GDM1 (cell line): ENCODE measurements around the gene OVOL3.
"Not testable (repeated sequence)": the region's sequence is repeated elsewhere in the genome, so short reads cannot be mapped to it uniquely, and the experiment has no call there.

Experiments used
- DNase-seq: peaks from one replicate; lab custom pipeline; 2025; lab: John Stamatoyannopoulos, UW

OVOL3 gene

DNA sequence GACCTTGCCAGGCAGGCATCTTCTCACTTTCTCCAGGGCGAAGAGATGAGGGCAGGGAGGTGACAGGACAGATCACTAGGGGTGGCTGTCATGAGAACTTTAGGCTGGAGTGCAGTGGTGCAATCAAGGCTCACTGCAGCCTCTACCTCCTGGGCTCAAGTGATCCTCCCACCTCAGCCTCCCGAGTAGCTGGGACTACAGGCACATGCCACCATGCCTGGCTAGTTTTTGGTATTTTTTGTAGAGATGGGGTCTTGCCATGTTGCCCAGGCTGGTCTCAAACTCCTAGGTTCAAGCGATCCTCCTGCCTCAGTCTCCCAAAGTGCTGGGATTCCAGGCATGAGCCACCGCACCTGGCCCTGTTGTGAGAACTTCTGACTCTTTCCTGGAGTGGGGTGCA, 23.9 kb downstream of the OVOL3 start:
- not testable (repeated sequence) for DNase-seq

DNA sequence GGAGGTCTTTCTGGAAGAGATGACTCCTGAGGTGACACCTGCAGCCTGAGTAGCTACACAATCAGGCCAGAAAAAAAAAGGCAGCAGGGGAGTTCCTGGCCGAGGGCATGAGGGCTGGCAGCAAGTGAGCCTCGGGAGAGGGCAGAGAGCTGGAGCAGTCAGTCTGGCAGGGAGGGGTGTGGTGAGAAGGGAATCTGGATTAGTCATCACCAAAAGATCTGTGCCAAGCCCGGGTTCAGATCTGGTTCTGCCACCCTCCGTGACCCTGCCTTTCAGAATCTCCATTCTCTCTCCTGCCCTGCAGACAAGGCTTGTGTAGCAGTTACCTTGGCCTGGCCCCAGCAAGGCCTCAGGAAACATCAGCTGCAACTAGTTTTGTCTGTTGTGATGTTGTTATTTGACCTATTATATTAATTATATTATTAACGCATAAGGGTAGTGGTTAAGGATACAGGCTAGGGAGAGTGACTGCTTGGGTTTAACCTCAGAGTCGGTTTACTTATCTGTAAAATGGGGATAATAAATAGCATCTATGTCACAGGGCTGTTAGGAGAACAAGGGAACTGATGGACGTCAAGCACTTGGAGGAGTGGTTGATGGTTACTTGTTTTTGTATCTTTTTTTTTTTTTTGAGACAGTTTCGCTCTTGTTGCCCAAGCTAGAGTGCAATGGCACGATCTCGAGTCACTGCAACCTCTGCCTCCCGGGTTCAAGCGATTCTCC, 26.2 kb downstream of the OVOL3 start:
- DNase-seq, result no peak

DNA sequence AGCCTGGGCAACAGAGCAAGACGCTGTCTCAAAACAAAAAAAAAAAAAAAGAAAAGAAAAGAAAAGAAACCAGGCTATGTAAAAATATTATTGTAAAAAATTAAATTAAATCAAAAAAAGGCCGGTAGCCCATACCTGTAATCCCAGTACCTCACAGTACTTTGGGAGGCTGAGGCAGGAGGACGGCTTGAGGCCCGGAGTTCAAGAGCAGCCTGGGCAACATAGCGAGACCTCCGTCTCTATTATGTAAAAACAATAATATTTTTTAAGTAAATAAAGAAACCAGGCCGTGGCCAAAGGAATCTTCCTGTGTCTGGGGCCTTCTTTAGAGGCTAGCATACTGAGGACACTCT, 28.2 kb downstream of the OVOL3 start:
- DNase-seq, result no peak

DNA sequence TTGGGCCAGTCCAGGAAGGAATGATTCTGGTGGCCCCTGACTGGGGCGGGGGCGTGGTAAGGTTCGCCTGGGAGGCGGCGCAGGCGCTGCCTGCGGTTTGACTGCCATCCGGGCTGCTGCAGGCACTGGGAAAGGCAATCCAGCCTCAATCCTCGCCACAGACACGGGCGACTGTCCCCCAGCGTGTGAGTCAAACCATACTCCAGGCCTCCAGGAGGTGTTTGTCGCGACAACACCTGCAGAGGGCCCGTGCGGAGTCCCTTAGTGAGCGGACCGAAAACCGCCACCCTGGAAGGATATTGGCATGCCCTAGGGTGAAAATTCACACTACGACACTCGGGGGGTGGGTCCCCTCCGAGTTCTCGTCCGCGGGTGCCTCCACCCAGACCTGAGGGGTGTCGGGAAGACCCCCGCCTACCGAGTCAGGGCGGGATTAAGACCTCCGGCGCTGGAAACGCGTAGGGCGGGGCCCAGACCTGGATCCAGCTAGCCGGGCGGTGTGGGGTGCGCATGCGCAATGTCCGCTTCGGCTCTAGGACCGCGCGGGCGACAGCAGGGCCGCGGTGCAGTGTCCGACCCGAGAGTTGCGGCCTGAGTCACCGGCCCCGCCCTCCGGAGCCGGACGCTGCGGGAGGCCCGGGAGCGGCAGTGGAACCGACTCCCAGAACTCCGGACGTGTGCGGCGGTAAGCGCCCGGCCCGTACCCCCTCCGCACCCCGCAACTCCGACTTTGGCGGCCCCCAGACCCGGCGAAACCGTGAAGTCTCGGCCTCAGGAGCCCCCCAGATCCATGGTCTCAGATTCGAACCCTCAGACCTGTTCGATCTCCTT, 28.7 kb downstream of the OVOL3 start, which contains the start of gene CAPNS1:
Gene CAPNS1 (plus strand): TSS at position 594 of the 831 bp plus-strand sequence. CDS start 946 bp downstream, outside the sequence.
- peak; percentile 97 for DNase-seq

DNA sequence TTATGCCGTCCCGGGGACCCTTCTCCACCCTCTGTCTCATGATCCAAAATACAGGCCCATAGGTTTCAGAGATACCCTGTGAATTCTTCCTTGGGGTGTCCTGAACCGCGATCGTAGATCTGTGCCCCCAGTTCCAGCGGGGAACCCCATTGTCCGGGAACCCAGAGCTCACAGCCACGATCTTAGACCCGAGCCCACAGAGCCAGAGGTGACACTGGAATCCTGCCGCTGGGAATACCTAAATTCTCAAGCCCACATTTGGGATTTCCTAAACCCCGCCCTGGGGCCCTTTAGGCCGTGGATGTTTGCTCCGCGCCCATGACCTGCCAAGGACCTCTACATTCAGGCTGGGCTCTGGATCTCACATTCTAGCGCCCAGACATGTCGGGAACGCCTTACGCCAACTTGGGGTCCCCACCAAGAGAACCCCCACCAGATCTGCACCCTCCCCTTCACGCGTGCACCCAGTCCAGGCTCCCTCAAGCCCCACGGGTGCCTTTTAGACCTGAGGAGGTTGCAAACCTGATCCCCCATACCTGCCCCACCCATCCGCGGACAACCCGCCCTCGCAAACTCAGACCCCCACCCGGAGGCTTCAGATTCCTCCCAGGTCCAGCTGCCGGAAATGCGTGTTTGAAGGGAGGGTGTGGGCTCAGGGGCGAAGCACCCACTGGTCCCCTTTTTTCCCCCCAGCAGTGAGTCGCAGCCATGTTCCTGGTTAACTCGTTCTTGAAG, 29.5 kb downstream of the OVOL3 start:
- no peak for DNase-seq

DNA sequence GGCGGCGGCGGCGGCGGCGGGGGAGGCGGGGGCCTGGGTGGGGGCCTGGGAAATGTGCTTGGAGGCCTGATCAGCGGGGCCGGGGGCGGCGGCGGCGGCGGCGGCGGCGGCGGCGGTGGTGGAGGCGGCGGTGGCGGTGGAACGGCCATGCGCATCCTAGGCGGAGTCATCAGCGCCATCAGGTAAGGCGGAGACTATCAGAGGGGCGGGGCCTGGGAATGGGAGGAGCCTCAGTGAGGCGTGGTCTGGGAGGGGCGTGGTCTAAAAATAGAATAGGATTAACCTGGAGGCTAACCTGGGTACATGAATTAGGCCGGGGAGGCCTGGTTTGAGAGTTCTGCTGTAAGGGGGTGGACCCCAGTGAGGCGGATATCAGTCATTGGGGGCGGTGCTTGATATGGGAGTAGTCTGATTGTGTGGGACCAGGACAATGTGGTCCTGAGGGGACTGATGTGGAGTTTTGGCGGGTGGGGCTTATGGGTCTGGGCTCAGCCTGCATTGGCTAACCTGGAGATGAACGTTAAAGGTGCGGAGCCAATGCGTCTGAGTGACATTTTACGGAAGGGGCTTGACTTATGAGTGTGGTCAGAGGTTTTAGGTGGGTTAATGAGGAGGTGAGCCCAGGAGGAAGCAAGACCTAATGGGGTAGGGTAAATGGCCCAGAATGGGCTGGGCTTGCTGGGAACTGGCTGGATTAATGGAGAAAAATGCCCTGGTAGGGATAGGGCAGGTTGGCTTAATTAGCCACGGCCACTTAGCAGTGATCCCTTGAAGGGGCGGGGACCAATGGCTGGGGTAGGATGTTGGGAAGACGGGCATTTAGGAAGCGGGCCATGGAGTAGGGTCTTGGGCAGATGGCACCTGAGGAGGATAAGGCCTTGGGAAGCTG, 30.3 kb downstream of the OVOL3 start:
- DNase-seq, result peak; percentile 76

DNA sequence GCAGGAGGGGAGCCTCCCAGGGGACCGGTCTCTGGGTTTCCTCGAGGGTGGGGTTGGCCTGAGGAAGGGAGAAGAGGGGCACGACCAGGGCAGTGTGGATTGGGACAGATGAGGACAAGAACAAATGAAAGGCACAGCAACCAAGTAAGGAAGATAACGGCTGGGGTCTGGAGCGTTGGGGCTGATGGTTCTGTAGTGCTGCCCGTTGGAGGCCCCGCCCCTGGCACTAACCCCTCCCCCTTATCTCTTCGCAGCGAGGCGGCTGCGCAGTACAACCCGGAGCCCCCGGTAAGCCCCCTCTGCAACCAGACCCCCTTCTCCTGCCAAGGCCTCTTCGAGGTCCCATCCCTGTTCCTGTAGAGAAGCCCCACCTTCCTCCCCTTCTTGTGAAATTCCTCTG, 31.1 kb downstream of the OVOL3 start:
- DNase-seq, result no peak

DNA sequence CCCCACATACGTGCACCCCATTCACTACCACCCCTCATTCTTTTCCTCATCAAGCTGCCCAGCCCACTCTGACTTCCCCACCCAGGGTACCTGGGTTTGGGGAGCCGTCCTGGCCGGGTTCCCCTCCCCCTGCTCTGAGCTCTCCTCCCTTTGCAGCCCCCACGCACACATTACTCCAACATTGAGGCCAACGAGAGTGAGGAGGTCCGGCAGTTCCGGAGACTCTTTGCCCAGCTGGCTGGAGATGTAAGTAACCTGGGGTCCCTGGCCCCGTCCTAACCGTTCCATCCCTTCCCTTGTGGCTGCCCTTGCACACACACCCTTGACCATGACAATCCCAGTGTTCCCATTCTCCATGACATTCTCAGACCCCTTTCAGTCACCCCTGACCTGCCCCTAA, 31.6 kb downstream of the OVOL3 start:
- DNase-seq, result no peak

DNA sequence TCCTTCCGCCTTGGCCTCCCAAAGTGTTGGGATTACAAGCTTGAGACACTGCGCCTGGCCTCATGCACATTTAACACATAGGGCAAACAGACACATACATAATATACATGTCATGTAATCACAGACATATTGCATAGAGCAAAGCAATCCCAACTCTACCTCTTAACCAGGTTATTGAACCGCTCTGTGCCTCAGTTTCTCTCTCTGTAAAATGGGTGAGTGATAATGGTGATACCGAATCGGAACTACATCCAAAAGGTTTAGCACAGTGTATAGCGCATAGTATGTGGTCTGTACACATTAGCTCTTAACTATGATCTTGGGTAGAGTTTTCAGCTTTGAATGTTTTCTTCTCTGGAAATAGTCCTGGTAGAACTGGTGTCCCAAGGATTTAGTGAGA, 33.7 kb downstream of the OVOL3 start:
- DNase-seq, result no peak

DNA sequence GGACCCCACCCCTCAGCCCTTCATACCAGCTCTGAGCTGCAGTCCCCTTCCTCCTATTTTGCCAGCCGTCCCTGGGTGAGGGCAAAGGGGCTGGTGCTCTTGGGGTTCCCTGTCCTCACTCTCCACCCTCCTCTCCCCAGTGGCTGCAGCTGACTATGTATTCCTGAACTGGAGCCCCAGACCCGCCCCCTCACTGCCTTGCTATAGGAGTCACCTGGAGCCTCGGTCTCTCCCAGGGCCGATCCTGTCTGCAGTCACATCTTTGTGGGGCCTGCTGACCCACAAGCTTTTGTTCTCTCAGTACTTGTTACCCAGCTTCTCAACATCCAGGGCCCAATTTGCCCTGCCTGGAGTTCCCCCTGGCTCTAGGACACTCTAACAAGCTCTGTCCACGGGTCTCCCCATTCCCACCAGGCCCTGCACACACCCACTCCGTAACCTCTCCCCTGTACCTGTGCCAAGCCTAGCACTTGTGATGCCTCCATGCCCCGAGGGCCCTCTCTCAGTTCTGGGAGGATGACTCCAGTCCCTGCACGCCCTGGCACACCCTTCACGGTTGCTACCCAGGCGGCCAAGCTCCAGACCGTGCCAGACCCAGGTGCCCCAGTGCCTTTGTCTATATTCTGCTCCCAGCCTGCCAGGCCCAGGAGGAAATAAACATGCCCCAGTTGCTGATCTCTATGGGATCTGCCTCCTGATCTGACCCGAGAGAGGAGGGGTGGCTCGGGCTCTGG, 38.9 kb downstream of the OVOL3 start:
- DNase-seq, result no peak

DNA sequence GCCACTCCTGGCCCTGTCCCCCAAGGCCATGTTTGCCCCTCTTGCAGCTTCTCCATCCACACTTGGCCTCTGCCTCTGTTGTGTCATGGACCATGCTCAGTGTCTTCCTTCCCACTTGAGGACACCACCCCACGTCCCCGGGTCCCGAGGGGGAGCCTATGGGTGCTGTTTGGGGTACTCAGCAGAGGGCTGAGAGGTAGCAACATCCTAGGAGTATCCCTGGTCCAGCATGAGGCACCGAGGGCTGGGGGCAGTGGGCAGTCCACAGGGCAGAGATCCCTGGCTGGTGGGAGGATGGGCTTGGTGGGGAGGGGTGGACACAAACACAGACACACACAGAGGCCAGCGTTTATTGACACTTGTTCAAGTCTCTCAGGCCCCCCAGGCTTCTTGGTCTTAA, 39.6 kb downstream of the OVOL3 start:
- no peak for DNase-seq

DNA sequence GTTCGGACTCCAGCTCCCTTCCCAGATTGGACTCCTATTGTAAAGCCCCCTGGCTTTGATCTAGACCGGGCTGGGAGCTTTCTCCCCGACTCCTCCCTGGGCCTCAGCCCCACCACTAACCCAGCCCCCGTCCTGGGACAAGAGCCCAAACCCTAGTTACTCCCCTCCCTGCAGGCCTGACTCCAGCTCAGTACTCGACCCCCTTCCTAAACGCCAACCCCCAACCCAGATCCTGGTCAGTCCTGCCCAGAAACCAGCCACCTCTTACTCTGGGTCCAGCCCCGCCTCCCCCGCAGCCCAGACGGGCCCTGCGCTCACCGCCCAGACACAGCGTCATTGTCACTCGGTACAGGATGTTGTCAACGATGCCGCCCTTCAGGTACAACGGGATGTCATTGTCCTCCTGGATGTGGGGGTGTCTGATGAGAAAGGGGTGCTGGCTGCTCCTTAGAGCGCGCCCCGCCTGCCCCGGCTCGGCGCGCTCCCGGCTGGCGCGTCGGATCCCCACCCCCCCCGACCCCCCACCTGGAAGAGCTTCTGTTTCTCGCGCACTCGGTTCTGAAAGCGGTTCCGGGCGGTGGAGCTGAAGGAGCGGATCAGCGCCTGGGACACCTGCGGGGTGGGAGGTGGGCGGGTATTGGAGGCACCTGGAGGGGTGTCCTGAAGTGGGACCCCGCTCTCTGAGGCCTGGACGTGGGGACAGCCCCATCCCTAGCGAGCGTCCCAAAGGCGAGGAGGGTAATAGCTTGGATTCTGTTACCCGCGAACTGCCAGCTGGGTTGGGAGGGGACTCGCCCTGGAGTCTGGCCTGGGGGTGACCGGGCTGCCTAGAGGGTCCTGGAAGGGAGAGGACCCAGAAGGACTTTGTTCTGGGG, 40.4 kb downstream of the OVOL3 start:
- DNase-seq, result no peak

DNA sequence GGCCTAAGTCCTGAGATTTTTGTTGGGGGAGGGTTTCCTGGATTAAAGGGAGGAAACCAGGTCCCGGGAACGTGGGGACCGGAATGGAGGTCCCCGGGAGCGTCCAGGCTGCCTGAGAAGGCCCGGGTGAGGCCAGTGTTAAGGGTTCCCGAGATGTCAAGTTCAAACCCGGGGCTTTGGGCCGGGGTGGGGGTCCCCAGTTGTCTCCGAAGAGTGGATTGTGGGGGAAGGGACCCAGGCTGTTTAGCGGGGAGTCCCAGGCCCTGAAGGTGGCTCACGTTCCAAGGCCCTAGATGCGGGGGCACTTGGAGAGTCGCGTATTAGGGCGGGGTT, 41.0 kb downstream of the OVOL3 start:
- DNase-seq, result no peak

DNA sequence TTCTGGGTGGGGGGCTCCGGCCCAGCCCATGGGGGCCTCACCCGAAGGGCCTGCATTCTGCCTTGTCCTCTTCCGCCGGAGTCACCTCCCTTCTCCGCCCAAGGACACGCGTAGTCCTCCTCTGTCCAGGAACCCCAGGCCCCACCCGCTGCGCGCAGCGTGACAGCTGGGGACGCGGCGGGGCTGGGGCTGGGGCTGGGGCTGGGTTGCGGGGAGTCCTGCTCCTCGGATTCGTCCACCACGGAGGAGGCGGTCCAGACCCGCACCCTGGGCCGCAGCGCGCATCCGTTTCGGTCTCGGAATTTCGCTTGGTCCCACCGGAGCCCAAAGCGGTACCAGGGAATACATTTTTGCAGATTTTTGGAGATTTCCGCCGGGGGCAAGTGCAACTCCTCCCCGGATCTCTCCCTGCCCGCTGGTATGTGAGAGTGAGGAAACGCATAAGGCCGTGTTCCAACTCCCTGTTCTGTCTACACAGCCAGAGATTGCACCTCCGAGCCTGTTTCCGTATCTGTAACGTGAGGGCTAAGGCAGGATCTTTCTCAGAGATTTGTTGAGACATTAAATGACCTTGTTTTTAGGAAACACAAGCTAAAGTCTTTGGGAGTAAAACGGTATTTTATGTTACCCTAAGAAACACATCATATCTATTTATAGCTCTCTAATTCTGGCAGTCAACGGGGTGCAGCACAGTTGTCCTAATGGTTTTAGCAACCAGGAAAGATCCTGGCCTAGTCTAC, 41.6 kb downstream of the OVOL3 start, which contains the start of gene COX7A1:
Gene COX7A1 (minus strand): TSS at position 96 of the 740 bp plus-strand sequence. CDS start 40 bp downstream, at position 56.
- DNase-seq, result no peak

DNA sequence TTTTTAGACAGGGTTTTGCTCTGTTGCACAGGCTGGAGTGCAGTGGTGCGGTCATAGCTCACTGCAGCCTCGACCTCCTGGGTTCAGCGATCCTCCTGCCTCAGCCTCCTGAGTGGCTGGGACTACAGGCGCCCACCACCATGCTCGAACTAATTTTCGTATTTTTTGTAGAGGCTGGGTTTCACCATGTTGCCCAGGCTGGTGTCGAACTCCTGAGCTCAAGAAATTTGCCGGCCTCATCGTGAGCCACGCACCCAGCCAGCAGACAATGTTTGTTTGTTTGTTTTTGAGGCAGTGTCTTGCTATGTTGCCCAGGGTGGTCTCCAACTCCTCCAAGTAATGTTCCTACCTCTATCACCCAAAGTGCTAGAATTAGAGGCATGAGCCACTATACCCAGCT, 42.2 kb downstream of the OVOL3 start:
- no peak for DNase-seq

DNA sequence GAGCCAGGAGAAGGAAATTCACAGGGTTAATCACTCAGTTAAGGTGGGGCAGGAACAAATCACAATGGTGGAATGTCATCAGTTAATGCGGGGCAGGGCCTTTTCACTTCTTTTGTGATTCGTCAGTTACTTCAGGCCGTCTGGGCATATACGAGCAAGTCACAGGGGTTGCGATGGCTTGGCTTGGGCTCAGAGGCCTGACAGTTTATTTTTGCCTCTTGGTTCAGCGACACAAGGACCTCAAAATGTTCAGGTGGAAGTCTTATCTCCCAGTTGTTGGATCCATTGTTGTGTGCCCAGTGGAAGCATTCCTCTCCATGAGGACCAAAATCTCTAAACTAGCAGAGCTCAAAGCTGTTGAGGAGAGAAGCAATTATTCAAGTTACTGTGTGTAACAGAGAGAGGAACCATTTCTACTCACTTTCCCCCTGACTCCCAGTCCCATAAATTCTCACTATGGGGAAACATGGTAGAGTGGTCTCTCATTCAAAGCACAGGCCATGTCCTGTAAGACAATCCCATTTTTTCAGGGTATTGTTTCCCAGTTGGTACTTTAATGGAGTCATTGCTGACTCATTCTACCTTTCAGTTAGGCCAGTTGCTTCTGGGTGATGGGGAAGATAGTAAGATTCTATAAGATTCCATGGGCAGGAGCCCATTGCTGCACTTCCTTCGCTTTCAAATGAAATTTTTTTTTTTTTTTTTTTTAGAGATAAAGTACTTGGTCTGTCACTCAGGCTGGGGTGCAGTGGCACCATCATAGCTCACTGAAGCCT, 50.1 kb downstream of the OVOL3 start:
- no peak for DNase-seq
